ENCODE results near the gene ZNF568.

The ZNF568 gene

DNA sequence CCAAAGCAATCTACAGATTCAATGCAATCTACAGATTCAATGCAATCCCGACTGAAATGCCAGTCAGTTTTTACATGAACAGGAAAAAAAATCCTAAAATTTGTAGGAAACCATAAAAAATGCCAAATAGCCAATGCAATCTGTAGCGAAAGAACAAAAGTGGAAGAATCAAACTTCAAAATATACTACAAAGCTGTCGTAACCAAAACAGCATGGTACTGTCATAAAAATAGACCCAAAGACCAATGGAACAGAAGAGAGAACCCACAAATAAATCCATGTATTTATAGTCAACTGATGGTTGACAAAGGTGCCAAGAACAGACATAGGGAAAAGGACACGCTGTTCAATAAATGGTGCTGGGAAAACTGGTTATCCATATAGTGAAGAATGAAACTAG, 17.7 kb upstream of the ZNF568 start:
- no peak for TF ChIP-seq SIN3A (IDR thresholded peaks at IDR 0.05; ENCODE audit: borderline replicate concordance, insufficient read depth, low read length)

DNA sequence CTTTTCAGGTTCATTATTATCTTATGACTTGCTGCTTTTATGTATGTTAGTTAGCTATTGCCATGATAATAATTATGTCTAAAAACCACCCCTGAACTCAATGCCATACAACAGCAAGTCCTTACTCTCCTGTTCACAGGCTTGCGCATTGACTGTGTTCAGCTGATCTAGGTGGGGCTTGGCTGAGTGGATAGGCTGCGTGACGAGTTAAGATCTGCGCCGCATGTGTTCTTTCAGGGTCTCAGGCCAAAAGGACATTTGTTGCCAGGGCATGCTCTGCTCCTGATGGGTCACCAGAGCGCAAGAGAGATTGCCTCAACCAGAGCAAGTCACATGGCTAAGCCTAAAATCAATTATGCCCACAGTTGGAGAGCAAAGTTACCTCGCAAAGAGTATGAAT, 859 bp downstream of the ZNF568 start:
- TF ChIP-seq TAF1 (IDR thresholded peaks at IDR 0.05; ENCODE audit: borderline replicate concordance, insufficient read depth, low read length): no peak
- TF ChIP-seq, protein P1, sequence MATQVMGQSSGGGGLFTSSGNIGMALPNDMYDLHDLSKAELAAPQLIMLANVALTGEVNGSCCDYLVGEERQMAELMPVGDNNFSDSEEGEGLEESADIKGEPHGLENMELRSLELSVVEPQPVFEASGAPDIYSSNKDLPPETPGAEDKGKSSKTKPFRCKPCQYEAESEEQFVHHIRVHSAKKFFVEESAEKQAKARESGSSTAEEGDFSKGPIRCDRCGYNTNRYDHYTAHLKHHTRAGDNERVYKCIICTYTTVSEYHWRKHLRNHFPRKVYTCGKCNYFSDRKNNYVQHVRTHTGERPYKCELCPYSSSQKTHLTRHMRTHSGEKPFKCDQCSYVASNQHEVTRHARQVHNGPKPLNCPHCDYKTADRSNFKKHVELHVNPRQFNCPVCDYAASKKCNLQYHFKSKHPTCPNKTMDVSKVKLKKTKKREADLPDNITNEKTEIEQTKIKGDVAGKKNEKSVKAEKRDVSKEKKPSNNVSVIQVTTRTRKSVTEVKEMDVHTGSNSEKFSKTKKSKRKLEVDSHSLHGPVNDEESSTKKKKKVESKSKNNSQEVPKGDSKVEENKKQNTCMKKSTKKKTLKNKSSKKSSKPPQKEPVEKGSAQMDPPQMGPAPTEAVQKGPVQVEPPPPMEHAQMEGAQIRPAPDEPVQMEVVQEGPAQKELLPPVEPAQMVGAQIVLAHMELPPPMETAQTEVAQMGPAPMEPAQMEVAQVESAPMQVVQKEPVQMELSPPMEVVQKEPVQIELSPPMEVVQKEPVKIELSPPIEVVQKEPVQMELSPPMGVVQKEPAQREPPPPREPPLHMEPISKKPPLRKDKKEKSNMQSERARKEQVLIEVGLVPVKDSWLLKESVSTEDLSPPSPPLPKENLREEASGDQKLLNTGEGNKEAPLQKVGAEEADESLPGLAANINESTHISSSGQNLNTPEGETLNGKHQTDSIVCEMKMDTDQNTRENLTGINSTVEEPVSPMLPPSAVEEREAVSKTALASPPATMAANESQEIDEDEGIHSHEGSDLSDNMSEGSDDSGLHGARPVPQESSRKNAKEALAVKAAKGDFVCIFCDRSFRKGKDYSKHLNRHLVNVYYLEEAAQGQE (IDR thresholded peaks at IDR 0.05; ENCODE audit: insufficient read depth in 1 of 2, low read depth in 2 of 2, low read length in 2 of 2): no peak
- no peak for TF ChIP-seq POLR2AphosphoS5 (IDR thresholded peaks at IDR 0.05; ENCODE audit: low read depth, low read length)
- no peak for TF ChIP-seq SIN3A (IDR thresholded peaks at IDR 0.05; ENCODE audit: borderline replicate concordance, insufficient read depth, low read length)
- TF ChIP-seq FOXP2 (optimal IDR thresholded peaks at IDR 0.05; ENCODE audit: borderline replicate concordance, extremely low read depth, extremely low read length, insufficient read depth): no peak

DNA sequence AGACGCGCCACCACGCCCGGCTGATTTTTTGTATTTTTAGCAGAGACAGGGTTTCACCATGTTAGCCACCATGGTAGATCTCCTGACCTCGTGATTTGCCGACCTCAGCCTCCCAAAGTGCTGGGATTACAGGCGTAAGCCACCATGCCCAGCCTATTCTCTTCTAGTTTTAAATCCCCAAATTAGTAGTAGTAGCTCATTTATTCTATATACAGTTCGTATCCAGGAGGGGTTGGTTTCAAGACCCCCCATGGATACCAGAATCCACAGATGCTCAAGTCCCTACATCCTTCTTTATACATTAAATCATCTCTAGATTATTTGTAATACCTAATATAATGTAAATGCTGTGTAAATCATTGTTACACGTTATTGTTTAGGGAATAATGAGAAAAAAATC, 2.0 kb downstream of the ZNF568 start:
- TF ChIP-seq, protein P1 (IDR thresholded peaks at IDR 0.05; ENCODE audit: insufficient read depth in 1 of 2, low read depth in 2 of 2, low read length in 2 of 2): no peak

DNA sequence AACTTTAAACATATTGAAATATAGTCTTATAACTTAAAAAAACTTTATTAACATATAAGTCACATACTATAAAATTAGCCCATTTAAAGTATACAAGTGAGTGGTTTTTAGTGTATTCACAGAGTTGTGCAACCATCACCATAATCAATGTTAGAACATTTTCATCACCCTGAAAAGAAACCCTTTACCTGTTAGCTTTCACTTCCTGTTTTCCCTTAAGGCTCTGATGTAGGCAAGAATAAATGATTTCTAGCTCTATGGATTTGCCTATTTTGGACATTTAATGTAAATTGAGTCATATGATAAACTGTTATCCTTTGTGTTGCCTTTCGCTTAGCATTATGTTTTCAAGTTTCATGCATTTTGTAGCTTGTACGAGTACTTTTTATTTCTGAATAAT, 15.6 kb downstream of the ZNF568 start:
- TF ChIP-seq POLR2AphosphoS5 (IDR thresholded peaks at IDR 0.05; ENCODE audit: low read depth, low read length): no peak
- TF ChIP-seq, protein P1 (IDR thresholded peaks at IDR 0.05; ENCODE audit: insufficient read depth in 1 of 2, low read depth in 2 of 2, low read length in 2 of 2): no peak
- no peak for TF ChIP-seq TAF1 (IDR thresholded peaks at IDR 0.05; ENCODE audit: borderline replicate concordance, insufficient read depth, low read length)
- no peak for TF ChIP-seq SIN3A (IDR thresholded peaks at IDR 0.05; ENCODE audit: borderline replicate concordance, insufficient read depth, low read length)
- TF ChIP-seq FOXP2 (optimal IDR thresholded peaks at IDR 0.05; ENCODE audit: borderline replicate concordance, extremely low read depth, extremely low read length, insufficient read depth): no peak

DNA sequence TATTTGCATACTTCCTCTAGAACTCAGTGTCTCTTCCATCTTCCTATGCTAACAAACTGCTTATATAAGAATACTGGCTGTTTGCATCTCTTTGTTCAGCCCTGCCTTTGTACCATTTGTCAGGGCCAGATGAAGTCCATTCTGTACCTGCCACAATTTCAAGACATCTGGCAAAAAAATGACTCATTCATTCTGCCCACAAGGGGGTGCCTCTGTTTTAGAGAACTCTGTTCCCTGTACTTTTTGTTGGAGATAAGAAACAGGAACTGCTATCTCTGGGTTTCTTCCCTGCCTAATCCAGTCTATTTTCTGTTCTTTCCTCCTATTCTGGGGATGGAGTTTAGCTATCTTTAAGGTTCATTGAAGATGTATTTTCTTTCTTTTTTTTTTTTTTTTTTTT, 23.0 kb downstream of the ZNF568 start:
- TF ChIP-seq FOXP2 (optimal IDR thresholded peaks at IDR 0.05; ENCODE audit: borderline replicate concordance, extremely low read depth, extremely low read length, insufficient read depth): no peak
- TF ChIP-seq, protein P1 (IDR thresholded peaks at IDR 0.05; ENCODE audit: insufficient read depth in 1 of 2, low read depth in 2 of 2, low read length in 2 of 2): no peak
